K562 (cell line): ENCODE results near the gene ESRRG. TPM values are rescaled to one million over a fixed set of nuclear protein-coding genes. Genes with fewer than 3 reads are reported as not detected.
A peak's percentile ranks its signal among the peaks of the same experiment; 100 is the strongest.

Source experiments
- ATAC-seq: fragments of 200-7000 bp; cut with Tn5 transposase; 3 replicates; pipeline ENCODE4 v1.9.1; 2020; ENCODE audit warnings: moderate library complexity
- BruUV-seq: library from RNA; stranded (reverse); fragments of 400-500 nt; replicated peaks from 2 replicates; lab custom pipeline; 2021; lab: Mats Ljungman, UMichigan
- CTCF ChIA-PET: fragments of 300-600 bp; formaldehyde crosslinking; extraction: SDS; loops from one replicate; lab custom pipeline; 2021; ENCODE audit warnings: low intra/inter-chr PET ratio; lab: Yijun Ruan, JAX
- POLR2A ChIA-PET: fragments of 300-600, 350-650 bp; sonication (Branson Sonifier 250); formaldehyde crosslinking; extraction: SDS; loops from one replicate; lab custom pipeline; 2021; ENCODE audit warnings: antibody characterized with exemption, inconsistent platforms; lab: Yijun Ruan, JAX
- DNase-seq, 4 experiments: peaks; one replicate each; pipeline versions ENCODE4 v3.0.0 to v3.0.0-alpha.2; 2011 to 2018; ENCODE audit warnings: low spot score in 3 of 4, mixed read lengths in 3 of 4; ENCODE audit errors: extremely low read depth in 1 of 4
- FAIRE-seq: peaks from 2 replicates; lab custom pipeline; 2011; peaks lifted over from hg19 to GRCh38; lab: Jason Lieb, UNC
- H2AFZ ChIP-seq: 2 replicates; pipeline ENCODE4 v1.6.0; 2011; ENCODE audit warnings: low read depth, low read length, control low read depth, inconsistent platforms
- H3K27ac ChIP-seq: fragments of 200-600 bp; 3 replicates; pipeline ENCODE4 v1.8.0; 2011; ENCODE audit warnings: low read depth, mild to moderate bottlenecking, control low read depth, inconsistent platforms, low read length, moderate library complexity, mixed read lengths; ENCODE audit errors: extremely low read depth
- H3K27me3 ChIP-seq, 2 experiments: fragments of 300-600 bp in 1 of 2; 2 replicates in 1 of 2; 3 replicates in 1 of 2; pipeline versions ENCODE4 v1.6.0 to v1.8.0; 2011; ENCODE audit warnings: inconsistent platforms in 2 of 2, low read length in 2 of 2, mild to moderate bottlenecking in 1 of 2, mixed read lengths in 1 of 2, moderate library complexity in 1 of 2; ENCODE audit not compliant: control insufficient read depth in 2 of 2, insufficient read depth in 2 of 2
- H3K36me3 ChIP-seq: fragments of 300-600 bp; 3 replicates; pipeline ENCODE4 v1.8.0; 2011; ENCODE audit warnings: mild to moderate bottlenecking, low read length, inconsistent platforms; ENCODE audit not compliant: control insufficient read depth, insufficient read depth
- H3K4me1 ChIP-seq, 2 experiments: fragments of 200-600 bp in 1 of 2; replicated peaks in 1 of 2; 2 replicates in 1 of 2; 3 replicates in 1 of 2; pipeline versions ENCODE4 v1.5.1 to v1.8.0; 2011; ENCODE audit warnings: inconsistent platforms in 2 of 2, low read length in 2 of 2, mild to moderate bottlenecking in 1 of 2, mixed read lengths in 1 of 2, moderate library complexity in 1 of 2; ENCODE audit not compliant: control insufficient read depth in 2 of 2, insufficient read depth in 2 of 2
- H3K4me2 ChIP-seq: 2 replicates; pipeline ENCODE4 v1.6.1; 2011; ENCODE audit warnings: low read length, control low read depth, inconsistent platforms, mixed read lengths; ENCODE audit not compliant: insufficient read depth
- H3K4me3 ChIP-seq: fragments of 200-600 bp; sonication (generic), shearing (Covaris generic); 2 replicates; pipeline ENCODE4 v1.5.1; 2016; ENCODE audit warnings: control low read depth, inconsistent platforms
- H3K79me2 ChIP-seq: fragments of 200-600 bp; 3 replicates; pipeline ENCODE4 v1.8.0; 2011; ENCODE audit warnings: low read length, inconsistent platforms; ENCODE audit not compliant: control insufficient read depth, insufficient read depth
- H3K9ac ChIP-seq, 2 experiments: 2 replicates each; pipeline versions ENCODE4 v1.6.0 to v1.6.1; 2011; ENCODE audit warnings: low read depth in 2 of 2, low read length in 2 of 2, control low read depth in 1 of 2, inconsistent platforms in 1 of 2, mild to moderate bottlenecking in 1 of 2, mixed read lengths in 1 of 2; ENCODE audit not compliant: insufficient read depth in 1 of 2
- H3K9me1 ChIP-seq: one replicate; pipeline ENCODE4 v1.6.0; 2011; ENCODE audit warnings: inconsistent platforms, mild to moderate bottlenecking, low read length, moderate library complexity; ENCODE audit not compliant: control insufficient read depth, insufficient read depth
- H3K9me3 ChIP-seq: replicated peaks from 2 replicates; pipeline ENCODE4 v1.5.1; 2011; ENCODE audit warnings: low read depth, low read length, inconsistent platforms; ENCODE audit not compliant: control insufficient read depth, insufficient read depth
- H4K20me1 ChIP-seq: replicated peaks from 2 replicates; pipeline ENCODE4 v1.6.1; 2011; ENCODE audit warnings: low read length, inconsistent platforms, mixed read lengths; ENCODE audit not compliant: control insufficient read depth, insufficient read depth
- CEBPG ChIP-seq, 3 experiments: fragments of 200-800 bp in 1 of 3; sonication (Bioruptor generic) in 1 of 3; sonication (generic) in 1 of 3; formaldehyde crosslinking in 1 of 3; IDR thresholded peaks in 2 of 3; conservative IDR thresholded peaks in 1 of 3; 2 replicates each; pipeline versions ENCODE4 v1.6.1 to v1.8.0; 2016 to 2022; ENCODE audit warnings: missing compliant biosample characterization in 2 of 3, missing genetic modification characterization in 2 of 3, mild to moderate bottlenecking in 1 of 3, missing genetic modification reagents in 1 of 3
- CHAMP1 ChIP-seq: fragments of 450-650 bp; IDR thresholded peaks from 2 replicates; pipeline ENCODE4 v1.6.1; 2016; ENCODE audit warnings: mild to moderate bottlenecking
- CTBP1 ChIP-seq: fragments of 450-650 bp; IDR thresholded peaks from 2 replicates; pipeline ENCODE4 v1.6.1; 2016; ENCODE audit warnings: borderline replicate concordance
- DLX4 ChIP-seq: fragments of 250-450 bp; sonication (Bioruptor Pico); IDR thresholded peaks from 2 replicates; pipeline ENCODE4 v1.6.1; 2021; ENCODE audit warnings: mild to moderate bottlenecking
- ETS2 ChIP-seq: IDR thresholded peaks from 2 replicates; pipeline ENCODE4 v1.6.1; 2016; ENCODE audit warnings: borderline replicate concordance, missing genetic modification characterization, mild to moderate bottlenecking, moderate library complexity, missing compliant biosample characterization; ENCODE audit not compliant: poor library complexity, severe bottlenecking
- GATAD2B ChIP-seq: fragments of 450-650 bp; IDR thresholded peaks from 2 replicates; pipeline ENCODE4 v1.6.1; 2017; ENCODE audit warnings: mild to moderate bottlenecking, borderline replicate concordance
- HMG20B ChIP-seq: fragments of 250-450 bp; sonication (Bioruptor Pico); IDR thresholded peaks from 2 replicates; pipeline ENCODE4 v1.5.0; 2021; ENCODE audit warnings: mild to moderate bottlenecking
- MCM3 ChIP-seq: fragments of 450-650 bp; IDR thresholded peaks from 2 replicates; pipeline ENCODE4 v1.6.1; 2016
- MNT ChIP-seq, 2 experiments: fragments of 450-650 bp; conservative IDR thresholded peaks; 2 replicates each; pipeline ENCODE4 v1.6.1; 2017; ENCODE audit warnings: mild to moderate bottlenecking in 2 of 2, moderate library complexity in 2 of 2
- MTA2 ChIP-seq: fragments of 450-650 bp; IDR thresholded peaks from 2 replicates; pipeline ENCODE4 v1.6.1; 2016; ENCODE audit warnings: low read depth
- RBM25 ChIP-seq: fragments of 200-400 bp; formaldehyde crosslinking; IDR thresholded peaks from 2 replicates; pipeline ENCODE4 v1.6.1; 2018; ENCODE audit warnings: low read length, low read depth, moderate library complexity; ENCODE audit not compliant: severe bottlenecking
- SAP30 ChIP-seq: fragments of 200-600 bp; sonication (generic); IDR thresholded peaks from 2 replicates; pipeline ENCODE4 v1.6.1; 2012; ENCODE audit warnings: borderline replicate concordance, low read depth, mild to moderate bottlenecking, moderate library complexity, low read length, control low read depth, inconsistent platforms; ENCODE audit not compliant: insufficient read depth, poor library complexity, severe bottlenecking
- TSHZ1 ChIP-seq: fragments of 250-450 bp; sonication (Bioruptor Pico); IDR thresholded peaks from 2 replicates; pipeline ENCODE4 v1.4.0; 2020; ENCODE audit warnings: mild to moderate bottlenecking, moderate library complexity
- ZC3H8 ChIP-seq: fragments of 450-650 bp; IDR thresholded peaks from 2 replicates; pipeline ENCODE4 v1.6.1; 2017
- ZNF785 ChIP-seq: fragments of 250-450 bp; sonication (Bioruptor Pico); IDR thresholded peaks from 2 replicates; pipeline ENCODE4 v1.4.0; 2020; ENCODE audit warnings: mild to moderate bottlenecking
- WGBS: fragments of 100-300 bp; shearing (Covaris generic); methylation state at CpG from one replicate; pipeline ENCODE4 v1.1.6; 2016; ENCODE audit warnings: low coverage, mixed read lengths; ENCODE audit not compliant: insufficient coverage; ENCODE audit errors: missing lambda C conversion rate; 5-methylcytosine and 5-hydroxymethylcytosine counted together
- in situ Hi-C: fragments of 300-500 bp; cut with MboI; formaldehyde crosslinking; loops from 4 replicates; pipeline ENCODE4 v1.15.0; 2018; ENCODE audit warnings: inconsistent platforms, mixed read lengths
- intact Hi-C: fragments of 100-400 bp; cut with micrococcal nuclease; formaldehyde crosslinking; loops from 2 replicates; pipeline ENCODE4 v1.14.2; 2022
- polyA plus RNA-seq, 8 experiments: library from polyadenylated mRNA; depleted of rRNA in 4 of 8; stranded (reverse) in 5 of 8; unstranded in 3 of 8; fragments of >200 nt; fragmentation: Nextera tagmentation in 2 of 8; fragmentation: Illumina TruSeq in 1 of 8; extraction: Ambion mirVana in 2 of 8; extraction: Trizol in 1 of 8; gene quantifications; 2 replicates each; pipeline versions ENCODE4 v1.2.1 to v1.2.3, GENCODE V29; 2011 to 2014; ENCODE audit warnings: inconsistent platforms in 1 of 8, missing spikeins in 1 of 8
- total RNA-seq, 7 experiments: library from RNA; depleted of rRNA in 6 of 7; stranded (reverse); fragments of >200 nt in 6 of 7; fragmentation: Illumina TruSeq in 2 of 7; extraction: Trizol in 2 of 7; gene quantifications; 2 replicates each; pipeline versions ENCODE4 v1.2.1 to v1.2.3, GENCODE V29; 2011 to 2021; ENCODE audit warnings: low replicate concordance in 1 of 7

ESRRG gene
- total and polyA plus RNA-seq, 9 of the 15 experiments (the other 6 are each of a cell fraction or from before 2014, with no cell fraction given), result not detected

- Histone ChIP-seq H2AFZ (no peak overlapping the region), H3K27me3 (no peaks in the 10 kb centered on the region), H3K9me3 (no peaks in the 10 kb centered on the region; the same call in 1 of the 2 replicates), H3K4me2 (no peak overlapping the region), H3K9me1 (no peaks in the 10 kb centered on the region), H3K9ac (no peak overlapping the region), H3K4me3 (no peak overlapping the region), H4K20me1 (no peaks in the 10 kb centered on the region), H3K4me1 (no peaks in the 10 kb centered on the region), H3K27ac (no peak overlapping the region), H3K79me2 (no peaks in the 10 kb centered on the region), H3K36me3 (no peaks in the 10 kb centered on the region)
- FAIRE-seq, result no peak
- intact Hi-C loops (no loop called here), in situ Hi-C loops (no loop called here)
- no TSS peak for BruUV-seq
- CTCF ChIA-PET, result no interaction called here
- no peak for DNase-seq
- POLR2A ChIA-PET, result no interaction called here
- no peak for ATAC-seq
- 0% methylated on average over 1 of the region's 1 CpG for WGBS
- TF ChIP-seq ZNF785 (CRISPR knock-in tag), result no peak
- TF ChIP-seq SAP30, result no peak
- no peak for TF ChIP-seq HMG20B (CRISPR knock-in tag)
- TF ChIP-seq CEBPG (CRISPR knock-in tag; IDR thresholded peaks at IDR 0.05), result no peak
- peak in 1 of 2 experiments; percentile 46; a peak in 1 of 4 replicates for TF ChIP-seq CEBPG (tag; conservative IDR thresholded peaks at IDR 0.05 in 1 of 2, IDR thresholded peaks at IDR 0.05 in 1 of 2)
- TF ChIP-seq CTBP1, result no peak
- no peak for TF ChIP-seq RBM25
- TF ChIP-seq TSHZ1 (CRISPR knock-in tag), result no peak
- TF ChIP-seq MNT (conservative IDR thresholded peaks at IDR 0.05), result no peak
- no peak for TF ChIP-seq CHAMP1
- no peak for TF ChIP-seq MCM3
- no peak for TF ChIP-seq ZC3H8
- TF ChIP-seq ETS2 (tag), result no peak
- TF ChIP-seq GATAD2B, result no peak
- TF ChIP-seq MTA2, result no peak
- TF ChIP-seq DLX4, result no peak
These were observed 57.8 kb downstream of the ESRRG start for GRCh38 chr1:216665406-216665805.
